Dermis blood vessel endothelial cell (primary cell): ENCODE measurements around the gene NPHP4. TPM values are rescaled to one million over a fixed set of nuclear protein-coding genes. Genes with fewer than 3 reads are reported as not detected.

Experiments used
- DNase-seq: peaks from one replicate; pipeline ENCODE4 v3.0.0; 2010
- total RNA-seq: library from RNA; depleted of rRNA; stranded (reverse); fragments of >200 nt; gene quantifications from 2 replicates; pipeline ENCODE4 v1.2.3, GENCODE V29; 2014

NPHP4 gene
- total RNA-seq, 1 donor from 2014 or later: 5.1 TPM

DNA sequence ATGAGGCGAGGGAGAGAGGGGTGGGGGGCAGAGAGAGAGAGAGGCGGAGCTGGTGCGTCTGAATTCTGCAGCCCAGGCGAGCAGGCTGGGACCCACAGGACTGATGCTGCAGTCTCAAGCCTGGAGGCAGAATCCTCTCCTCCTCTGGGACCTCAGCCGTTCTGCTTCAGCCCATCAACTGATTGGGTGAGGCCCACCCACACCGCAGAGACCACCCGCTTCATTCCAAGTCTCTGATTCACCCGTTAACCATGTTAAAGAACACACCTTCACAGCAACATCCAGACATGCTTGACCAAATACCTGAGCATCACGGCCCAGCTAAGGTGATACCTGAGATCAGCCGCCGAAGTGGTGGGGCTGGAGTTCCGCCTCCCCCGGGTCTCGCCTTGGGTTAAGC, 147.8 kb downstream of the NPHP4 start:
- no peak for DNase-seq

DNA sequence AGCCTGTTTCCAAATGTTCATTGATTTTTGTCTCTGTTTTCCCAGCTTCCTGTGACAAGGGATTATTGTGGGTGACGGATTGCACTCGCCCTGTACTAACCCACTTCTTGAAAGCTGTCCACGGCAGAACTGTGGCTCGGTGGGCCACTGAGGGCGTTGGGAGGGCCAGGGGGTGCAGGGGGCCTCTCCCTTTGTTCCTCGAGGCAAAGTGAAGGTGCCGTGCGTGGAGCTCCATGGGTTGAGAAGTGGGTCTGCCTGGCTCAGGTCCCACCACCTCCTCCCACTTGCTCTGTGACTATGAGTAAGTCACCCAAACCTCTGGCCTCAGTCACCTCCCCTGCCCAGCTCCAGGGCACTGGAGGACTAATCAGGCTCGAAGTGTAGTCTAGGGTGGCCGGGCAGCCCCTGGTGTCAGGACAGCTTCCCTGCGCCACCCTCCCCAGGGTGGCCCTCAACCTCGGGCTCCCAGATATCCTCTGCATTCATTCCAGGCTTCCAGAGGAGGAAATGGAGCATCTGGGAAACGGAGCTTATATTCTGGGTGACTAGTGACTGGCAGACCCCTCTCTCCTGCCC, 148.6 kb downstream of the NPHP4 start:
- DNase-seq: no peak

DNA sequence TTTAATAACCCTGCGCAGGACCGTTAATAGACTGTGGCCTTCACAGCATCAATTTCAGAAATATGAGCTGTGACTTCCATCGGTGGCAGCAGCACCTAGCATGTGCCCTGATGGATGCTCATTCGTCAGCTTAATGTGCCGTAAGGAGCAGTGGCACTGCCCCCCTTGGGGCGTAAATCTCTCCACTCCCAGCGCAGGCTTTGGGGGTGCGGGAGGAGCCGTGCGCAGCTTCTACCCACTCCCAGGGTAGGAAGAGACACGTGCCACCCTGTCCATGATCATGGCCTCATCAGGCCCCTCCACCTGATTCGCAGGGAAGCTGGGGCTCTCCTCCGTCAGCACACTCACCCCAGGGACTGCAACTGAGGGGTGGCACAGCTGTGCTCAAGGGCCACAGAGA, 149.5 kb downstream of the NPHP4 start:
- DNase-seq: no peak

DNA sequence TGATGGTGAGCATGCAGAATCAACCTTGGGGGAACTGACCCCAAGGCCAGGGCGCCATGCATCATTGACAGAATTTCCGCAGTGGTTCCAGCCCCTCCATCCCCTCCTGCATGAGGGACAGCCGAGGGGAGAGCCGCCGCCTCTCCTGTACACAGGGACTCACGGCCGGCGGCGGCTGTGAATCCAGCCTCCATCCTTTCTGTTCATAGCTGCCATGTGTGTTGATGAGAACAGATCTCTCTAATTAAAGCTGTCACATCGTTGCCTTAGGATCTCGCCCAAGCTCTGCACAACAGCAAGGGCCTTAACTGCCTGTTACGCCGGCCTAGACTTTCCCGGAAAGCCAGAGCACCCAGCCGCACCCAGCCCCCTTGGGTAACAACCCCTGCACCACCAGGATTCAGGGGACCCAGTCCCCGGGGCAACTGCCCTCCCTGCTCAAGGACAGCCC, 151.6 kb downstream of the NPHP4 start:
- DNase-seq: no peak

DNA sequence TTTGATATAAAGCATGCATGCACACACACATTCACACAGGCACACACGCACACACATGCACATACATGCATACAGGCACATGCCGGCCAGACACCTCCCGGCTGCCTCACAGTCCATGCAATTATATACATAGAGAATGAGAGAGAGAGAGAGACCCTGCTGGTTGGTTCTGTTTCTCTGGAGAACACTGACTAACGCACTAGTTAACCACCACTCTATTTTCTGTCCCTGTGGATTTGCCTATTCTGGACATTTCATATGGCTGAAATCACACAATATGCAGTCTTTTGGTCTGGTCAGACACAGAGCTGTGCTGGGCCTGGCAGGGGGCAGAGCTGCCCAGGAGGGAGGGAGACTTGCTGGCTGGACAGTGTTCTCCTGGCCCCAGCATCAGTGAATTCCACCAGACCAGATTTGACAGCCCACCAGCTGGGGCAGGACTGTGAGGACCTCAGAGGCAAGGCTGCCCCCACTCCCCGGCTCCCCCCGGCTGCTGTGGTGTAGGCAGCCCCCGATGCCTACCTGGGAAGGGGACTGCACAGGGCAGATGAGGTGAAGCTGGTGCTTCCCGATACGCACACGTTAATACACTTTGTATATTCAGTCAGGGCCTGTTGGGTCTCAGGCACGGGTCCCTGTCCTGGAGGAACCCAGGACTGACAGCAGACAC, 152.2 kb downstream of the NPHP4 start:
- DNase-seq: no peak

DNA sequence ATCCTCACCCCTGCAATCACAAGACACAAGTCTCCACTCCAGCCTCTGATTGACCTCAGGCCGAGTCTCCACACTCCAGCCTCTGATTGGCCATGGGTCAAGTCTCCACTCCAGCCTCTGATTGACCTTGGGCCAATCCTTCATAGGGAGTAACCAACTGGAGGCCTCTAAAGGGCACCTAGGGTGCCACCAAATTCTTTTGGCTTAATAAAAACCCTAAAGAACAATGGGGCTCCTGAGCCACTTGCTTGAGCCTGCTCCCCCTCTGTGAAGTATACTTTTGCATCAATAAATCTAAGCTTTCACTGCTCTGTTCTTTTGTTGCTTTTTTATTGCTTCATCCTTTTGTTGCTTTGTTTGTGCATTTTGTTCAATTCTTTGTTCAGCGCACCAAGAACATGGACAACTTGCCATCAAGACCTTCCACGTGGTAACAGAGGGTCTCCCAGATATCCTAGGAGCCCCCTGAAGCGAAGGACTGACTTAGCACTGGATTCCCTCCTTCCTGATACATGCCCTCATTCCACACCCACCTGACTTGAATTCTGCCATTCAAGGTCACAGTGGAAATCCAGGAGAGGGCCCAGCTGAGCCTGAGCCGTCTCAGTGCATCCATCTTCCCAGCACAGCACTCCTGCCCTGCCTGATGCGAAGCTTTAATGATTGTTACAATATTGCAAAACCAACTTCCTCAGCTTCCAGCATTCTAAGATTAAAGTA, 152.9 kb downstream of the NPHP4 start:
- no peak for DNase-seq

DNA sequence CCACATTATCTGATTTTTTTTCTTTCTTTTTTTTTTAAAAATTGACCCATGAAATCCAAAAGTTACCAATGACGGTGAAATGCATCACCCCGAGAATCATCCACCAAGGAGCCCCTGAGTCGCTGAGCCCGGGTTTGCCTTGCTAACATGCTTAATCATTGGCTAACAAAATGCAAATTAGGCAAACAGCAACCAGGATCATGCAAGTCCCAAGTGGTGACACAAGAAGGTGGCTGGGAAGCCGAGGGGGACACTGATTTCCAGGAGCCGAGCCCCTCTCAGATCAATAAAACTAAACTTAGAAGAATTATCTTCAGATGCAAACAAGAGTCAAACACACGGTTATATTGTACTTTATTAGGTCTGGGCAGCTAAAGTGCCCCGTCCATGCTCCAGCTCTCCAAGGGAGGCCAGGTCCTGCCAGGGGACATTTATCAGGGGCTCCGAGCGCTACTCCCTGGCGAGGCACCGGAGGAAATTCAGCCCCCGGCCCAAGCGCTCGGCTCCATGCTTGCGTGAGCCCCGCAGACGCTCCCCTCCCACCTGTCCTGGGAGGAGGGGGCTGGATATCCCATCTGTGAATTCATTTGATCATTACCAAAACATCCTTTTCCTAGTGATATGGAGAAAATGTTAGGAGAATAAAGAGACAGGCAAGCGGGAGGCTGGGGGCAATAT, 154.1 kb downstream of the NPHP4 start:
- no peak for DNase-seq

DNA sequence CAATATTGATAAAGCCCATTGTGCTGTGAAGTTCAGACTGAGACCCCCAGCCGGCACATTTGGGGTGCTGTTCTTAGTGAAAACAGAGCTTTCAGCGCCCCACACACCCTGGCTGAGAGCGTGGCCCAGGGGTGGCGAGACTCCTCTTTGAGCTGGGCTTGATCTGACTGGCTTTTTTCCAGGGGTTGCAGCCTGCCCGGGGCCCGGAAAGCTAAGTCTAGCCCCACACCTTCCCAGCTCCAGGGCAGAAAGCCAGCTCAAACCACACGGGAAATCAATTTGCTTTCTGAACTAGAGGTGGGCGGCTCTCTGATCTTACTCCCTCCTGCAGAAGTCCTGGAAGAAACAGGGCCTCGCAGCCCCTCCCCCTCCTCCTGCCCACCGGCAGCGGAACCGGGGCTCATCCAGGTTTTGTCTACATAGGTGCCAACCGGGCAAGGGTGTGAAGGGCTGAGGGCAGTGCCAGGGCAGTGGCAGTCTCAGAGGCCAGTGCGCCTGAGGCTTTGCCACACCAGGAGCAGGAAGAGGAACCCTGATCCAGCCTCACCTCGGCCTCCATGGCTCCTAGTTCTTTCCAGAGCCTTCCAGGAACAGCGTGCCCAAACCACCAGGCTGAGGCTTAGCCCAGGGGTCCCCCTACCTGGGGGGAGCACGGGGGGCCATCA, 155.3 kb downstream of the NPHP4 start:
- DNase-seq: no peak

DNA sequence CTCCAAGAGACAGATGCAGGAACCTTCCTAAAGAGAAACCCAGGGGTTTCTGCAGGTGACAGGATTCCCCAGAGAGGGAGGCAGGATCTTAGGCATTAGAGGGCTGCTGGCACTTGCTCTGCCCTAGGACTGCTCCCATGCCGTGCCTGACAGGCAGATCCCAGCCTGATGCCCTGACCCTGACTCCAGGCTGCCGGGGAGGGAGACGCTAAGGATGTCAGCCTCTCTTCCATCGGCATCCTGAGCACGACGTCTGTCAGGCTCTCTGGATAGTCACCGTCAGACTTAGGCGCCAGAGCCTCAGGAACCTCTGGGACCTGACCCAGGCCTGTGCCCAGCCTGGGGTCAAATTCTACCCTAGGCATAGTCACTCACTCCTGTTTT, 157.1 kb downstream of the NPHP4 start:
- DNase-seq: no peak

DNA sequence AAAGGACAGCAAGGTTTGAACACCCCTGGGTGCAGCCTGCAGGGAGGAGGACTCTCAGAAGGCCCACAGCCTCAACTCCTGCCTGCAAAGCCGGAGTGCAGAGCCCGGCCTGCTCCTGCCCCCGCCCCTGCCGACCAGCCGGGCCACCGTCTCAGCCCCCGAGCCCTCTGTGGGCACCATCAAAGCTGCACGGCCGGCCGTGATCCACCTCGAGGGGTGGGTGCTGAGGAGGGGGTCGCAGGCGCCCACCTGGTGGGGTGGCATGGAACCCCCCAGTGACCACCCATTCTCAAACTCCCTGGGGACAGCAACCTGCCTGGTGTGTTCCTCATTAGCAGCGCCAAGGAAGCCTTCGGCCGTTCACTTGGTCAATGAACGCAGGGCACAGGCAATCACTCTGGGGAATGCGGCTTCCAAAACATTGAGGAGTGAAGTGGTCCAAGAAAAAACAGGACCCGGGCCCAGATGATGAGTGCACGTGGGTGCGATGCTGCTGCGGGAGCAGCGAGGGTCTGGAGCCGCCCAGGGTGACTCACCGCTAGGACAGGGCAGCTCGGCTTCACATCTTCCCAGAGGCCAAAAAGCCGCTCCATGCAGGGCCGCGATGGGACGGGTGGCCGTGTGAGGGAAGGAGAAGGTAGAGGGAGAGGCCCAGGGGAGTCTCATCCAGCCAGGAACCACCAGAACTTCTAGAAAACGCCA, 157.6 kb downstream of the NPHP4 start:
- DNase-seq: no peak

DNA sequence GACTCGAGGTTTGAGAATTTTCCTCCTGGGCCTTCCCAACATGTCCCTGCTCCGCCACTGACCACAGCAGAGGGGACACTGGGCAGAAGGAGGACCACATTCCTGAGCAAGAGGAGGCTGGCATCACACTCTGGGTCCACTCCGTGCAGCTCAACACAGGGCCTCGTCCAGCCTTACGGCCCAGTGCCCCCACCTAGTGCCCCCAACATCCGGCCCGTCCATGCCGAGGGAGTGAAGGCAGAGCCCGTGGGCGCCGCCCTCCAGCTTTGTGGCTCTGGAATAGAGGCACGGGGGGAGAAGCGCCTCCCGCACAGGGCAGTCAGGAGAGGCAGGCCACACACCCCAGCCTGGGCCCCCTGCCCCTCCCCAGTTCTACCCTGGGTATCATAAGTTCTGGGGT, 158.3 kb downstream of the NPHP4 start:
- no peak for DNase-seq

DNA sequence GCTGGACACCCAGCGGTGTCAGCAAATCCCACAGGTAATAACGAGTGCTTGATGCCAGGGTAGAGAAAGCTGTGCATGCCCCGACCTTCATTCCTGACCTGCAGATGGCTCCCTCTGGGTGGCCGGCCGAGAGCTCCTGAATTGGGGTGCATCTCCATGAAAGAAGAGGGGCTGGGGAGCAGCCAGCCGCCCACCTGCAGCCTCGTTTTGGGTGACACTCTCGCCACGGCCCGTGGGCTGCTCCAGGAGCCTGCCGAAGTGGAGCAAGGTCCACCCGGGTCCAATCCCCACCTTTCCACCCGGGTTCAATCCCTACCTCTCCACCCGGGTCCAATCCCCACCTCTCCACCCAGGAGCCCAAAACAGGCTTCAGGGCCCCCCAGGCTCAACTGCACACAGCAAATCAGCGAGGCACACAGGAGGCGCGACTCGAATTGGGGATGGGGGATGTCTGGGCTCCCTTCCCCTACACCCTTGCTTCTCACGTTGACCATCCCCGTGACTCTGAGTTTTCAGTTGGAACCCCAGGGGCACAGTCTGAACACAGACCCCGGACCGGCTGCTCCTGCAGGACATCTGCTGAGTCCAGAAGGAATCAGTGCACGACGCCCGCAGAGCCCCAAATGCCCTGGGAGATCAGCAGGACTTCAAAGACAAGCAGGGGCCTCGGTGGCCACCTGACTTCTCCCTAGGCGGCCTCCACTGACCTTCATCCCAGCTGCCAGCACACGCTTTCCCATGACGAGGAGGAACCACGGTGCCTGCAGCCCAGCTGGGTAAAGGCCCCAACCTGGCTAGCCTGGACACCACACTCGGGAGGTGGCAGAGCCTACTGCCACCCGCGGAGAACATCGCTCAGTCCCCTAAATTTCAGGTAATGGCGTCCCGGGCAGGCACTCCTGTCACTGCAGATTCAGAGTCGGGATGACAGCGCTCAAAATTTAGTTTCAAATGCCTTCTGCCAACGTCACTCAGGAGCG, 159.0 kb downstream of the NPHP4 start:
- DNase-seq: no peak

DNA sequence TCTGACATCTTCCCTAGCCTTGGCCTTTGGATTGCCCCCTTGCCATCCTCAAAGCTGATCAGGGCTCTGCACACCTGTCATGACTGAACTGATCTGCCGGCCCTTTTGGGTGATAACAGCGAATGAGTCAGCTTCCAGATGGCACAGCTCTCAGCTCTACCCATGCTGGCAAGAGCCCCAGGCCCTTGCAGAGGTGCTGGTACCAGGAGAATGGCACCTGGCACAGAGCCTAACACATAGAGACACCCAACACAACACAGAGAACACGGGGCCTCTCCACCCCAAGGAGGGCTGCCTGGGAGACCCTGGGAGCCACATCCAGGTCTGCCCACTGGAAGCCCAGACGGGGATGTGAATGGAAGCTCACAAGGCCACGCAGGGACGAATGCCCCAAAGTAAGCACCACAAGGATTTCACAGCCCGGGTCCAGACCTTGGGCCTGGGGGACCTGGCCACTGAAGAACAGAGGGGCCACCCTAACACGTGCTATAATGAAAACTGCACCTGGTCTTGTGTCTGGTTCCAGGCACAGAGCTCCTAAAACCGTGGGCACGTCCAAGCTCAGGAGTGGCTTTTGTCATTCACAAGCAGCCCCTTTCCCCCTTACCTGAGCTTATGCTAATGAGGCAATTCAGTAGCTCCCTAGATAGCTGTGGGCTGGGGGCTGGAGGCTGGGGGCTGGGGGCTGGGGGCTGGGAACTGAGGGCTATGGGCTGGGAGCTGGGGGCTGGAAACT, 160.5 kb downstream of the NPHP4 start:
- no peak for DNase-seq

DNA sequence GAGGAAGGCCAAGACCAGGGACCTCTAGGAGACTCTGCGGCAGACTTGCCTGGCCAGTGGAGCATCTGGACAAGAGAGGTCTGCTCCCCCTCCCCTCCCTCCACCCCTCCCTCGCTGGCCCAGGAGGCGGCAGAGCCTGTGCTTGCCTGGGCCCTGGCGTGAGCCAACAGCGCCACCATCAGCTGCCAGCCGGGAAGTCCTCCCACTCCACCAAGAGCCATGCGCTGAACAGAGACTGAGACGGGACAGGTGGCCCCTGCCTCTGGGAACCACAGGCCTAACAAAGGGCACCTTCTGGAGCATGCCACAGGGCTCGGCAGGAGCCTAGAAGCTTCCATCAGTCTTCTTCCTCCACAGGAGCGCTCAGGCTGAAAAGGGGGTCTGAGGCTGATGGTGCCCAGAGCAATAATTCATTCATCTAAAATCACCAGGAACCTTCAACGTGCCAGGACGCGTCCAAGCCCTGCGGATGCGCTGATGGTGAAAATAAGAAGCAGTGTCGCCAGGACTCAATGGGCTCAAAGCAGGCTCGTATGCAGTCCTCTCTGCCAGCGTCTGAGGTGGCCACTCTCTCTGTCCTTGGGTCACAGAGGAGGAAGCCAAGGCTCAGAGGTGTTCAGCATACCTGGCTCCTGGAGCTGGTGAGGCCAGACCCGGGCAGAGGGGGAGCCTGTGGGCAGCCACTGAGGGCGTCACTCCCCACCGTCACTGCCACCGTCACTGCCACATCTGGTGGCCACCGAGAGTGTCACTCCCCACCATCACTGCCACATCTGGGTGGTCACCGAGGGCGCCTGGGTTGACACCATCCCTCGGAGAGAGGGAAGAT, 161.2 kb downstream of the NPHP4 start:
- no peak for DNase-seq

DNA sequence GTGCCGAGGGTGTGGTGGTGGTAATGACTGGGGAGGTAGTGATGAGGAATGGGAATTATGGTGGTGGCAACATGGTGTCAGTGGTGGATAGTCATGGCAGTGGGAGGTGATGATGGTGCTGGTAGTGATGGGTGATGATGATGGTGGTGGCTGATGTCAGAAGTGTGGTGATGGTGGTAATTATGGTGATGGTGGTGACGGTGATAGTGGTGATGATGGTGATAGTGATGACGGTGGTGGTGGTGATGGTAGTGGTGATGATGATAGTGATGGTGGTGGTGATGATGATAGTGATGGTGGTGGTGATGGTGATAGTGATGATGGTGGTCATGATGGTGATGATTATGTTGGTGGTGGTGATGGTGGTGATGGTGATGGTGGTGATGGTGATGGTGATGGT, 162.8 kb downstream of the NPHP4 start:
- DNase-seq: no peak

DNA sequence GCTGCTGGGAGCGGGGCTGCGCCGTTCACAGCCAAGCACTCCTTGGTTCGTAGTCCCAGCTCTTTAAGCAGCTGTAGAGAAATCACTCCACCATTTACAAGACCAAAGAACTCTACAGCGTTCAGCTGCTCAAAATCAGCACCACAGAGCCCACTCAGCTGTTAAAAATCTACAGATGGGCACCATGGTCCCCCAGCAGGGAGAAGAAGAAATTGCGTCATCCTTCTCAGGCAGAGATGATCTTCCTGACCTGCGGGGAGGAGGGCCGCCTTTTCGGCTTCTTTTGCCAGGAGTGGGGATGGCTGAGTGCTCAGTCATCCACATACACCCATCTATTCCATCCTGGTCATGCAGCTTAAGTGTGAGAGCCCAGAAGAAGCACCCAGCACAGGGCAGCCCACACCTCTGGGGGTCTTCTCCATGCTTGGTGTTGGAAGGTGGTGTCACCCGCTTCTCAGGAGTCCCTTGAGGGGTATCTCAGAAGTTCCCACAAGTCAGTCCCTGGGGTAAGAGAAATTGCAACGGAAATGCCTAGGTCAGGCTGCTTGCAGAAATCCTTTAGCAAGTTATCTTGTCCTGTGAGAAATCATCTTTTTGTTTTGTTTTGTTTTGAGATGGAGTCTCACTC, 163.8 kb downstream of the NPHP4 start:
- no peak for DNase-seq

DNA sequence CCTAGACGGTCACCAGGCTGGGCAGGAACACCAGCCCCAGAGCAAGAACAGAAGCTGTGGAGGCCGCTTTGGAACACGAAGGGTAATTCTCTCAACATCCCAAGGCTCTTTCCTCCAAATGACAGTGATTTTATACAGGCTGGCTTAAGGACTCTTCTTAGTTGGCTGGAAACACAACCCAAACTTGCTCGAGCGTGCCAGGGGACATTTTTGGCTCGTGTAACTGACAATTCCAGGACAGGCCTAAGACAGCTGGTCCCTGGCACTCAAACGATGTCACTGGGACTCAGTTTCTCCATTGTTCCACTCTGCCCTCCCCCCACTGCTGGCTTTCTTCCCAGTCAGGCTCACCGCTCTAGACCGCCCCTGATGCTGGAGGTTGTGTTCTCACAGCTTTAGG, 164.7 kb downstream of the NPHP4 start:
- no peak for DNase-seq

DNA sequence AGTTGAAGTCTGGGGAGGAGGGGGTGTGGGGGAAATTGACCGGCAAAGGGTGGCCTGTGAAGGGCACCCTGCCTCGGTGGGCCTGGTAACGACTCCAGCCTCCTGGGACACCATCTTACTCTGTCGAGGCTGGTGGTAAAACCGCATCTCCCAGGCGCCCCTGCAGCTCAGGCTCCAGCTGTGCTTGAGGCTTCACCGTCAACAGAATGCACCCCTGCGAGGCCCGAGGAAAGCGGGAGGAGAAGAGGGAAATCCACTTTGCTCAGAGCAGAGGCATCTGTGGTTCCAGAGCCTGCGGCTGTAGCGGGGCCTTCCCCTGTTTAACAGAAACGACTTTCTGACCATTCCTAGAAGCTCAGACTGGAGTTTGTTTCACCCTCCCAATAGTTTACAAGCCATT, 165.6 kb downstream of the NPHP4 start:
- no peak for DNase-seq

DNA sequence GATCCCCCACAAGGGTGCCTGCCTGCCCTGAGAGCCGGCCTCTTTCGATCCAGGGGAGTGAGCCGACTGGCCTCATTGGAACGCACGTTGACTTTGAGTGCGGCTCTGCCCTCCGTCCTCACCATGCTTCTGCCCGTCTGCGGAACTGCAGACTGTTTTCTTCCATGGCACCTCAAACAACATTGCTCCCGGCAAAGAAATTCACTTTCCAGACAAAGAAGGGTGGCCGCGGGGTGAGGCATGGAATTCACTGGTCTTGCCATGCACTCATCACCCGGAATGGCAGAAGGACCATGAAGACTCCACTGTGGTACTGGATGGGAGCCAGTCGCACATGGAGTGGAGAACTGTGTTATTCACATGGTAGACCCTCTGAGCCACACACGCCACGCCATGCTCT, 169.5 kb downstream of the NPHP4 start:
- DNase-seq: no peak
